Smooth muscle cell (in vitro differentiated cells): ENCODE measurements around the gene RAB15. TPM values are rescaled to one million over a fixed set of nuclear protein-coding genes. Genes with fewer than 3 reads are reported as not detected.

Source experiments
- DNase-seq: peaks from one replicate; lab custom pipeline; 2025; ENCODE audit not compliant: unreplicated experiment; lab: John Stamatoyannopoulos, UW
- H2AFZ ChIP-seq: fragments of 200-600 bp; sonication (generic); 2 replicates; pipeline ENCODE4 v1.6.0; 2016; ENCODE audit warnings: antibody characterized with exemption, low read depth, mild to moderate bottlenecking
- H3F3A ChIP-seq: fragments of 200-600 bp; sonication (generic); 2 replicates; pipeline ENCODE4 v1.6.0; 2017; ENCODE audit warnings: antibody characterized with exemption, low read depth
- H3K27ac ChIP-seq: fragments of 200-600 bp; sonication (generic); 2 replicates; pipeline ENCODE4 v1.5.1; 2016; ENCODE audit warnings: low read depth, mild to moderate bottlenecking
- H3K27me3 ChIP-seq: fragments of 200-600 bp; sonication (generic); 2 replicates; pipeline ENCODE4 v1.6.1; 2016; ENCODE audit warnings: low read depth, mild to moderate bottlenecking
- H3K36me3 ChIP-seq: fragments of 200-600 bp; sonication (generic); 2 replicates; pipeline ENCODE4 v1.5.1; 2016; ENCODE audit warnings: low read depth
- H3K4me1 ChIP-seq: fragments of 200-600 bp; sonication (generic); 2 replicates; pipeline ENCODE4 v1.5.1; 2016; ENCODE audit warnings: low read depth
- H3K4me2 ChIP-seq: fragments of 200-600 bp; sonication (generic); 2 replicates; pipeline ENCODE4 v1.6.0; 2016; ENCODE audit warnings: mild to moderate bottlenecking
- H3K4me3 ChIP-seq: fragments of 200-600 bp; sonication (generic); 2 replicates; pipeline ENCODE4 v1.5.1; 2016; ENCODE audit warnings: mild to moderate bottlenecking
- H3K79me2 ChIP-seq: fragments of 200-600 bp; sonication (generic); 2 replicates; pipeline ENCODE4 v1.6.0; 2016; ENCODE audit warnings: low read depth, mild to moderate bottlenecking
- H3K9ac ChIP-seq: fragments of 200-600 bp; sonication (generic); 2 replicates; pipeline ENCODE4 v1.6.0; 2016; ENCODE audit warnings: low read depth
- H3K9me3 ChIP-seq: fragments of 200-600 bp; sonication (generic); replicated peaks from 2 replicates; pipeline ENCODE4 v1.5.1; 2016; ENCODE audit warnings: low read depth
- H4K20me1 ChIP-seq: fragments of 200-600 bp; sonication (generic); 2 replicates; pipeline ENCODE4 v1.6.0; 2016; ENCODE audit warnings: low read depth
- CTCF ChIP-seq: fragments of 200-600 bp; sonication (generic); IDR thresholded peaks from 2 replicates; pipeline ENCODE4 v1.5.1; 2017; ENCODE audit warnings: borderline replicate concordance, mild to moderate bottlenecking, antibody characterized with exemption; ENCODE audit not compliant: insufficient read depth, poor library complexity, severe bottlenecking
- WGBS: methylation state at CpG from one replicate; pipeline ENCODE4 v1.1.7; 2016; ENCODE audit warnings: low lambda C conversion rate; 5-methylcytosine and 5-hydroxymethylcytosine counted together
- polyA plus RNA-seq: library from polyadenylated mRNA; unstranded; fragments of >200 nt; fragmentation: Nextera tagmentation; extraction: Ambion mirVana; gene quantifications from 2 replicates; pipeline ENCODE4 v1.2.1, GENCODE V29; 2016
- total RNA-seq: library from RNA; depleted of rRNA; stranded (reverse); fragments of >200 nt; gene quantifications from 2 replicates; pipeline ENCODE4 v1.2.3, GENCODE V29; 2014

The RAB15 gene
- total and polyA plus RNA-seq, 2 experiments from 2014 or later: 7.1 to 7.7 TPM

- Histone ChIP-seq H2AFZ (no peak overlapping the region), H3K27me3 (no peaks in the 10 kb centered on the region), H3K79me2 (no peaks in the 10 kb centered on the region), H4K20me1 (peaks cover 4% of the 10 kb centered on the region), H3K36me3 (no peaks in the 10 kb centered on the region), H3K4me2 (no peak overlapping the region), H3K9me3 (no peaks in the 10 kb centered on the region), H3K9ac (no peak overlapping the region), H3K4me1 (no peaks in the 10 kb centered on the region), H3K27ac (no peak overlapping the region), H3K4me3 (no peak overlapping the region), H3F3A (no peaks in the 10 kb centered on the region)
- TF ChIP-seq CTCF: no peak
- 93% methylated on average over 12 of the region's 12 CpGs for WGBS
- no peak for DNase-seq
These were observed 26.5 kb downstream of the RAB15 start for GRCh38 chr14:64945431-64946178.

- Histone ChIP-seq H3K79me2 (no peaks in the 10 kb centered on the region), H3K4me2 (no peak overlapping the region), H3K27me3 (no peaks in the 10 kb centered on the region), H2AFZ (no peak overlapping the region), H4K20me1 (peaks cover 4% of the 10 kb centered on the region), H3K4me1 (no peaks in the 10 kb centered on the region), H3K36me3 (no peaks in the 10 kb centered on the region), H3K4me3 (no peak overlapping the region), H3K9me3 (no peaks in the 10 kb centered on the region), H3K27ac (no peak overlapping the region), H3F3A (no peaks in the 10 kb centered on the region), H3K9ac (no peak overlapping the region)
- whole genome bisulfite sequencing: 97% methylated on average over 4 of the region's 4 CpGs
- no peak for DNase-seq
- no peak for TF ChIP-seq CTCF
These were observed 27.3 kb downstream of the RAB15 start for GRCh38 chr14:64944861-64945260.

GRCh38 chr14:64944041-64944440, 28.1 kb downstream of the RAB15 start:
- WGBS: 97% methylated on average over 2 of the region's 2 CpGs
- no peak for TF ChIP-seq CTCF
- no peaks in the 10 kb centered on the region for H3K79me2 ChIP-seq
- no peak for DNase-seq
- H3K36me3 ChIP-seq: no peaks in the 10 kb centered on the region
- H2AFZ ChIP-seq: no peak overlapping the region
- H3K9me3 ChIP-seq: no peaks in the 10 kb centered on the region
- H3K4me1 ChIP-seq: no peaks in the 10 kb centered on the region
- peaks cover 4% of the 10 kb centered on the region for H4K20me1 ChIP-seq
- H3F3A ChIP-seq: no peaks in the 10 kb centered on the region
- H3K4me3 ChIP-seq: no peak overlapping the region
- no peak overlapping the region for H3K4me2 ChIP-seq
- no peaks in the 10 kb centered on the region for H3K27me3 ChIP-seq
- no peak overlapping the region for H3K9ac ChIP-seq
- no peak overlapping the region for H3K27ac ChIP-seq

- TF ChIP-seq CTCF: no peak
- H4K20me1 ChIP-seq: peaks cover 6% of the 10 kb centered on the region
- H3K27ac ChIP-seq: no peak overlapping the region
- H3K4me1 ChIP-seq: no peaks in the 10 kb centered on the region
- no peak overlapping the region for H3K4me2 ChIP-seq
- H3K9ac ChIP-seq: no peak overlapping the region
- no peaks in the 10 kb centered on the region for H3K27me3 ChIP-seq
- WGBS: 94% methylated on average over 6 of the region's 6 CpGs
- H3K4me3 ChIP-seq: no peak overlapping the region
- H3K36me3 ChIP-seq: no peaks in the 10 kb centered on the region
- H2AFZ ChIP-seq: no peak overlapping the region
- no peaks in the 10 kb centered on the region for H3F3A ChIP-seq
- no peaks in the 10 kb centered on the region for H3K79me2 ChIP-seq
- no peak for DNase-seq
- no peaks in the 10 kb centered on the region for H3K9me3 ChIP-seq
These were observed 28.6 kb downstream of the RAB15 start for GRCh38 chr14:64943556-64943955.
